ENCODE results near the gene KY. TPM values are rescaled to one million over a fixed set of nuclear protein-coding genes. Genes with fewer than 3 reads are reported as not detected.

Gene KY
- total RNA-seq, 6 experiments from 2014 or later, result 0.11 to 0.16 TPM; not detected in 4

- no peaks in the 10 kb centered on the region for H3K4me1 Mint-ChIP-seq (ENCODE audit: low read depth)
- no peak overlapping the region for H3K27ac Mint-ChIP-seq
- H3K27me3 Mint-ChIP-seq (ENCODE audit: insufficient read depth), result peaks cover 7% of the 10 kb centered on the region
- no peaks in the 10 kb centered on the region for H3K9me3 Mint-ChIP-seq
- no peak for DNase-seq
- no peak overlapping the region for H3K4me3 Mint-ChIP-seq
- H3K36me3 Mint-ChIP-seq (ENCODE audit: low read depth), result no peaks in the 10 kb centered on the region
- TF ChIP-seq CTCF (IDR thresholded peaks at IDR 0.05), result no peak
Measured at GRCh38 chr3:134696155-134696554, 45.3 kb upstream of the KY start.

- no peak for TF ChIP-seq CTCF (IDR thresholded peaks at IDR 0.05)
- Mint-ChIP-seq H3K9me3 (no peaks in the 10 kb centered on the region), H3K27me3 (ENCODE audit: insufficient read depth) (peaks cover 7% of the 10 kb centered on the region), H3K36me3 (ENCODE audit: low read depth) (no peaks in the 10 kb centered on the region), H3K4me3 (no peak overlapping the region), H3K4me1 (ENCODE audit: low read depth) (no peaks in the 10 kb centered on the region), H3K27ac (no peak overlapping the region)
- DNase-seq, result no peak
Measured at GRCh38 chr3:134694946-134695543, 44.2 kb upstream of the KY start.

GRCh38 chr3:134694466-134694865 lies 43.6 kb upstream of the KY start:
- Mint-ChIP-seq H3K4me1 (ENCODE audit: low read depth) (no peaks in the 10 kb centered on the region), H3K4me3 (no peak overlapping the region), H3K27me3 (ENCODE audit: insufficient read depth) (peaks cover 7% of the 10 kb centered on the region), H3K27ac (no peak overlapping the region), H3K36me3 (ENCODE audit: low read depth) (no peaks in the 10 kb centered on the region), H3K9me3 (no peaks in the 10 kb centered on the region)
- DNase-seq, result no peak
- TF ChIP-seq CTCF (IDR thresholded peaks at IDR 0.05), result no peak

- no peaks in the 10 kb centered on the region for H3K36me3 Mint-ChIP-seq (ENCODE audit: low read depth)
- TF ChIP-seq CTCF (IDR thresholded peaks at IDR 0.05), result no peak
- no peaks in the 10 kb centered on the region for H3K9me3 Mint-ChIP-seq
- H3K4me3 Mint-ChIP-seq, result no peak overlapping the region
- DNase-seq, result no peak
- no peaks in the 10 kb centered on the region for H3K4me1 Mint-ChIP-seq (ENCODE audit: low read depth)
- H3K27me3 Mint-ChIP-seq (ENCODE audit: insufficient read depth), result peaks cover 6% of the 10 kb centered on the region
- H3K27ac Mint-ChIP-seq, result no peak overlapping the region
Measured at GRCh38 chr3:134693804-134694203, 43.0 kb upstream of the KY start.

- no peak overlapping the region for H3K27ac Mint-ChIP-seq
- no peak for TF ChIP-seq CTCF (IDR thresholded peaks at IDR 0.05)
- H3K9me3 Mint-ChIP-seq, result no peaks in the 10 kb centered on the region
- DNase-seq, result no peak
- no peaks in the 10 kb centered on the region for H3K4me1 Mint-ChIP-seq (ENCODE audit: low read depth)
- no peaks in the 10 kb centered on the region for H3K36me3 Mint-ChIP-seq (ENCODE audit: low read depth)
- H3K4me3 Mint-ChIP-seq, result no peak overlapping the region
- peaks cover 5% of the 10 kb centered on the region for H3K27me3 Mint-ChIP-seq (ENCODE audit: insufficient read depth)
Measured at GRCh38 chr3:134693226-134693625, 42.4 kb upstream of the KY start.

GRCh38 chr3:134690226-134690625 lies 39.4 kb upstream of the KY start:
- Mint-ChIP-seq H3K9me3 (no peaks in the 10 kb centered on the region), H3K4me3 (no peak overlapping the region), H3K27ac (no peak overlapping the region), H3K27me3 (ENCODE audit: insufficient read depth) (peaks cover 5% of the 10 kb centered on the region), H3K36me3 (ENCODE audit: low read depth) (no peaks in the 10 kb centered on the region), H3K4me1 (ENCODE audit: low read depth) (peaks cover 25% of the 10 kb centered on the region)
- no peak for TF ChIP-seq CTCF (IDR thresholded peaks at IDR 0.05)
- DNase-seq, result no peak
